Subcutaneous adipose tissue (tissue), 4 donors: ENCODE measurements around the gene DCP1B. TPM values are rescaled to one million over a fixed set of nuclear protein-coding genes. Genes with fewer than 3 reads are reported as not detected.

Source experiments
- CTCF ChIP-seq: fragments of 450-650 bp; IDR thresholded peaks from one replicate; pipeline ENCODE4 v1.5.1; 2016; ENCODE audit warnings: low read depth, mild to moderate bottlenecking, control low read depth, antibody characterized with exemption, moderate library complexity
- total RNA-seq, 4 donors: library from RNA; depleted of rRNA; stranded (reverse); fragments of >200 nt; gene quantifications; one replicate each; pipeline ENCODE4 v1.1.0, GENCODE V29; 2016

The DCP1B gene
- total RNA-seq, 4 donors from 2014 or later = 12.4 to 13.2 (median 12.9) TPM

GRCh38 chr12:1972260-1972659, 32.0 kb downstream of the DCP1B start:
- no peak for TF ChIP-seq CTCF

GRCh38 chr12:1970331-1970900, 33.8 kb downstream of the DCP1B start:
- no peak for TF ChIP-seq CTCF

GRCh38 chr12:1966561-1967226, 37.6 kb downstream of the DCP1B start:
- TF ChIP-seq CTCF = no peak

- no peak for TF ChIP-seq CTCF
These were observed 38.3 kb downstream of the DCP1B start for GRCh38 chr12:1965916-1966315.

GRCh38 chr12:1962051-1963020, 41.9 kb downstream of the DCP1B start:
- TF ChIP-seq CTCF = no peak

- no peak for TF ChIP-seq CTCF
These were observed 47.5 kb downstream of the DCP1B start for GRCh38 chr12:1956716-1957115.
